Measurements from ENCODE around the gene CRB1.

CRB1 gene

GRCh38 chr1:197351821-197352440 is 83.9 kb downstream of the CRB1 start:
- DNase-seq (ENCODE audit: low spot score), result no peak

GRCh38 chr1:197355248-197355995 is 87.4 kb downstream of the CRB1 start:
- no peak for DNase-seq (ENCODE audit: low spot score)

- DNase-seq (ENCODE audit: low spot score), result peak; percentile 44
These were observed 88.9 kb downstream of the CRB1 start for GRCh38 chr1:197356723-197357533.

GRCh38 chr1:197358959-197359358 is 90.9 kb downstream of the CRB1 start:
- no peak for DNase-seq (ENCODE audit: low spot score)

GRCh38 chr1:197360068-197360467 is 92.0 kb downstream of the CRB1 start:
- DNase-seq (ENCODE audit: low spot score), result no peak

- no peak for DNase-seq (ENCODE audit: low spot score)
These were observed 94.8 kb downstream of the CRB1 start for GRCh38 chr1:197362871-197363270.

- no peak for DNase-seq (ENCODE audit: low spot score)
These were observed 95.8 kb downstream of the CRB1 start for GRCh38 chr1:197363855-197364254.

- no peak for DNase-seq (ENCODE audit: low spot score)
These were observed 98.9 kb downstream of the CRB1 start for GRCh38 chr1:197366996-197367395.

- DNase-seq (ENCODE audit: low spot score), result no peak
These were observed 99.6 kb downstream of the CRB1 start for GRCh38 chr1:197367627-197368026.

GRCh38 chr1:197374428-197374827 is 106.4 kb downstream of the CRB1 start:
- no peak for DNase-seq (ENCODE audit: low spot score)

- DNase-seq (ENCODE audit: low spot score), result no peak
These were observed 116.4 kb downstream of the CRB1 start for GRCh38 chr1:197384471-197384870.

- no peak for DNase-seq (ENCODE audit: low spot score)
These were observed 120.7 kb downstream of the CRB1 start for GRCh38 chr1:197388801-197389200.

GRCh38 chr1:197390856-197391255 is 122.8 kb downstream of the CRB1 start:
- DNase-seq (ENCODE audit: low spot score), result no peak

- no peak for DNase-seq (ENCODE audit: low spot score)
These were observed 123.5 kb downstream of the CRB1 start for GRCh38 chr1:197391303-197392226.

- no peak for DNase-seq (ENCODE audit: low spot score)
These were observed 124.5 kb downstream of the CRB1 start for GRCh38 chr1:197392541-197392940.

- no peak for DNase-seq (ENCODE audit: low spot score)
These were observed 125.1 kb downstream of the CRB1 start for GRCh38 chr1:197393105-197393504.

- no peak for DNase-seq (ENCODE audit: low spot score)
These were observed 125.7 kb downstream of the CRB1 start for GRCh38 chr1:197393772-197394171.

GRCh38 chr1:197394831-197395608 is 127.0 kb downstream of the CRB1 start:
- DNase-seq (ENCODE audit: low spot score), result no peak

GRCh38 chr1:197397895-197398294 is 129.8 kb downstream of the CRB1 start:
- no peak for DNase-seq (ENCODE audit: low spot score)

- DNase-seq (ENCODE audit: low spot score), result peak; percentile 45
These were observed 131.9 kb downstream of the CRB1 start for GRCh38 chr1:197399755-197400521.
